ENCODE results near the gene LGI4. TPM values are rescaled to one million over a fixed set of nuclear protein-coding genes. Genes with fewer than 3 reads are reported as not detected.
A peak's percentile ranks its signal among the peaks of the same experiment; 100 is the strongest.

LGI4 gene
- total RNA-seq, 1 donor from 2014 or later, result 32.9 TPM

DNA sequence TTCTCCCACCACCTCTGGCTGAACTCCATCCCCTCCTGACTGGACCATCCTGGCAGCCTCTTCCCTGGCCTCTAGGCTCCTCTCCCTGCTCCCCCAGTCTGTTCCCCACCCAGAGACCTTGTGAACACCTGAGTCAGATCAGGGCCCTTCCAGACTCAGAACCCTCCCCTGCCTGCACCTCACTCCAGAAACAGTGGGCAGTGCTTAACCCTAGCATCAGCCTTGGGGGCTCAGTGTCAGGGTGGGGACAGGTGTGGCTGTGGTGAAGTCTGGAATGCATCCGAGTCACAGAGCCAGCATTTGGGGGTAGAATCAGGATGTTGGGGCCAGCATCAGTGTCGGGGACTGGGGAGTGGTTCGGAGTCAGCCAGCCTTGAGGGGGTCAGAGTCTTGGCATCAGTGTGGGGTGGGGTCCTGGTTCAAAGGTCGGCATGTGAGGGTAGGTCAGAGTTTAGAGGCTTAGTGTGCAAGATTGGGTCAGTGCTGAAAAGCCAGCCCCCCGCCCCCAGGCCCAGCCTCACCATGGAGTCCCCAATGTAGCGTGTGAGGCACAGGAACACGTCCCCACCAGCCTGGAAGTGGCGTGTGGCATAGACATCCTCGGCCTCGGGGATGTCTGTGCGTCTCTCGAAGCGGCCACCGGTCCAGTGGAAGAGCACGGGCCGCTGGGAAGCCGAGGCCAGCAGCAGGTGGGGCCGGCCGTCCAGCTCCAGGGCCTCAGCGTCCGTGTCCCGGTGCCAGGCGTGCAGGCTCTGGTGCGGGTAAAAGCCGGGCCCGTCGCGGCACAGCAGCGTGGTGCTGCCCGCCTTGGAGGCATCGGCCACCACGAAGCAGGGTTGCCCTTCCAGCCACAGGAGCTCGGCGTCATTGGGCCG is 8.9 kb downstream of the LGI4 start:
- intact Hi-C loops (cut with DNase I), result no loop called here
- TF ChIP-seq POLR2AphosphoS5 (IDR thresholded peaks at IDR 0.05; ENCODE audit: insufficient read depth in 1 of 2, low read depth in 1 of 2), result no peak
- no peak for TF ChIP-seq POLR2A (IDR thresholded peaks at IDR 0.05)
- TF ChIP-seq, protein P1, sequence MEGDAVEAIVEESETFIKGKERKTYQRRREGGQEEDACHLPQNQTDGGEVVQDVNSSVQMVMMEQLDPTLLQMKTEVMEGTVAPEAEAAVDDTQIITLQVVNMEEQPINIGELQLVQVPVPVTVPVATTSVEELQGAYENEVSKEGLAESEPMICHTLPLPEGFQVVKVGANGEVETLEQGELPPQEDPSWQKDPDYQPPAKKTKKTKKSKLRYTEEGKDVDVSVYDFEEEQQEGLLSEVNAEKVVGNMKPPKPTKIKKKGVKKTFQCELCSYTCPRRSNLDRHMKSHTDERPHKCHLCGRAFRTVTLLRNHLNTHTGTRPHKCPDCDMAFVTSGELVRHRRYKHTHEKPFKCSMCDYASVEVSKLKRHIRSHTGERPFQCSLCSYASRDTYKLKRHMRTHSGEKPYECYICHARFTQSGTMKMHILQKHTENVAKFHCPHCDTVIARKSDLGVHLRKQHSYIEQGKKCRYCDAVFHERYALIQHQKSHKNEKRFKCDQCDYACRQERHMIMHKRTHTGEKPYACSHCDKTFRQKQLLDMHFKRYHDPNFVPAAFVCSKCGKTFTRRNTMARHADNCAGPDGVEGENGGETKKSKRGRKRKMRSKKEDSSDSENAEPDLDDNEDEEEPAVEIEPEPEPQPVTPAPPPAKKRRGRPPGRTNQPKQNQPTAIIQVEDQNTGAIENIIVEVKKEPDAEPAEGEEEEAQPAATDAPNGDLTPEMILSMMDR (IDR thresholded peaks at IDR 0.05), result no peak
- Histone ChIP-seq H3K27ac (peak overlapping the region; percentile 94), H3K4me3 (peak overlapping the region in 1 of 2 donors; percentile 6), H3K4me1 (peaks cover 73% of the 10 kb centered on the region), H3K27me3 (no peaks in the 10 kb centered on the region), H3K9me3 (no peaks in the 10 kb centered on the region), H3K36me3 (no peaks in the 10 kb centered on the region)
- no peak for DNase-seq (ENCODE audit: extremely low spot score in 2 of 2)

DNA sequence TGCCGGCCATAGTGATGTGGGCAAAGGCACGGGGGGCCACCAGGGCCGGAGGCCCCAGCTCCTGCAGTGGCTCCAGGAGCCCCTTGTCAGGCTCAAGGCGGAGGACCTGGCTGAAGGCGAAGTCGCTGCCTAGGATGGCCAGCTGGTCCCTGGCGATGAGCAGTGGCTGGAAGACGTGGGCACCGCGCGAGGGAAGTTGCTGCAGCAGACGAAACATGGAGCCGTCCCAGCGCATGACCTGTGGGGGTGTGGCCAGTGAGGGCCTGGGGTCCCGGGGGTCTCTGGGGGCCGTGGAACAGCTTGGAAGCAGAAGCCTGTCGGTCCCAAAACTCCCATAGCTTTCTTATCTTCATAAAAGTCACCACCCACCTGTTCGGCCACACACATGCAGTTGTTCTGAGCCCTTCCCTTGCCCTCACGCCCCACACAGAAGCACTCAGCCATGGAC is 9.6 kb downstream of the LGI4 start:
- Histone ChIP-seq H3K4me1 (peaks cover 72% of the 10 kb centered on the region), H3K4me3 (peak overlapping the region in 1 of 2 donors; percentile 44), H3K9me3 (no peaks in the 10 kb centered on the region), H3K27me3 (no peaks in the 10 kb centered on the region), H3K27ac (peak overlapping the region; percentile 94), H3K36me3 (no peaks in the 10 kb centered on the region)
- intact Hi-C loops (cut with DNase I), result no loop called here
- no peak for DNase-seq (ENCODE audit: extremely low spot score in 2 of 2)
- TF ChIP-seq, protein P1 (IDR thresholded peaks at IDR 0.05), result no peak
- TF ChIP-seq POLR2AphosphoS5 (IDR thresholded peaks at IDR 0.05; ENCODE audit: insufficient read depth in 1 of 2, low read depth in 1 of 2) (no peak), POLR2A (IDR thresholded peaks at IDR 0.05) (no peak)

DNA sequence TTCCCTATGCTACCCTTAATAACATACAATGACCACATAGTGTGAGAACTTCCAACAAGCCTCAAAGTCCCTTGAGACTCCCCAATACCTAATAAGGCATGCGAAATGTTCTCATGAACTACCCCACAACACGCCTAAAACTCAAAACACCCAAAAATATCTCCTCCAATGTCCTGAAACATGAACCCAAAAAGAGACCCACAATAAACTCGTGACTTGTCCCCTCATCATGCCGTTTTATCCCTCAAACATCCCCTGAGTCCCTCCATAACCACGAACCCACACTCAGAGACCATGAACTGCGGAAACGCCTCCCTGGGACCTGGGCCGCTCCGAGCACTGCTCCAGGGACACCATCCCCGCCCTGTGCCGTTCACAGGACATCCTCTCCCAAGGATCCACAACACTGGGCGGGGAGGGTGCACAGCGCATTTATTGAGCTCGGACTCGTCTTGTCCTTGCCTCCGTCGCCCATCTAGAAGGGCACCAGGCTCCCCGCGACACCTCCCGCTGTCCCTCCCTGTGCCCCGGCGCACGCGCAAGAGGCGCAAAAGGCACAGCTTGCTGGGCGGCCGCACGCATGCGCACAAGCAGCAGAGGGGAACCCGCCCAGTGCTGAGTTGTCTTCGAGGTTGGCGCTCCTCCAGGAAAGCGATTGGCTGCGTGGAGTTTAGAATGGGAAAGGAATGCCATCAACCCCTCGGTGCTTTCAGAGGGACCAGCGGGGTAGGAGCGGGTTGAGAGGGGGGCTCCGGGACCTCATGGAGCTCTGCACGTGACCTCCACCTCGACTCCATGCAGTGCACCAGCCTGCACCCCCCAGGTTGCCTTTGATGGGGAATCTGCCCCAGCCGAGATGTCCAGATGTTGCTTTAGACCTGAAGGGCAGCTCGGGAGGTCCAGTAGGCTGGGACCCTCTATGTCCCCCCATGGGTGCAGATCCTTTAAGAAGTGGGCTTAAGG is 10.5 kb downstream of the LGI4 start:
- Histone ChIP-seq H3K4me1 (peaks cover 79% of the 10 kb centered on the region), H3K4me3 (peak overlapping the region; percentile 44 to 65), H3K9me3 (no peaks in the 10 kb centered on the region), H3K27me3 (no peaks in the 10 kb centered on the region), H3K27ac (peak overlapping the region; percentile 94), H3K36me3 (no peaks in the 10 kb centered on the region)
- DNase-seq (ENCODE audit: extremely low spot score in 2 of 2), result peak in 1 of 2 donors; percentile 97
- intact Hi-C loops (cut with DNase I), result no loop called here
- TF ChIP-seq, protein P1 (IDR thresholded peaks at IDR 0.05), result no peak
- TF ChIP-seq POLR2AphosphoS5 (IDR thresholded peaks at IDR 0.05; ENCODE audit: insufficient read depth in 1 of 2, low read depth in 1 of 2) (peak; percentile 100), POLR2A (IDR thresholded peaks at IDR 0.05) (peak; percentile 46 to 98)

DNA sequence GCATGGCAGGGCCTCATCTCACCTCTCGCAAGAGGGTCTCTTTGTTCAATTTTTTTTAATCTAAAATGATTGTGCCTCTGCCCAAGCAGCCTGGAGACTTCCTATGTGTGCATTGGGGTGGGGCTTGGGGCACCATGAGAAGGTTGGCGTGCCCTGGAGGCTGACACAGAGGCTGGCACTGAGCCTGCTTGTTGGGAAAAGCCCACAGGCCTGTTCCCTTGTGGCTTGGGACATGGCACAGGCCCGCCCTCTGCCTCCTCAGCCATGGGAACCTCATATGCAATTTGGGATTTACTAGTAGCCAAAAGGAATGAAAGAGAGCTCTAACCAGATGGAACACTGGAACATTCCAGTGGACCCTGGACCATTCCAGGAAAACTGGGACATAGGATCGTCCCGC is 11.3 kb downstream of the LGI4 start:
- H3K36me3 ChIP-seq, result no peaks in the 10 kb centered on the region
- peak overlapping the region; percentile 94 for H3K27ac ChIP-seq
- TF ChIP-seq, protein P1 (IDR thresholded peaks at IDR 0.05), result no peak
- TF ChIP-seq POLR2AphosphoS5 (IDR thresholded peaks at IDR 0.05; ENCODE audit: insufficient read depth in 1 of 2, low read depth in 1 of 2) (no peak), POLR2A (IDR thresholded peaks at IDR 0.05) (no peak)
- H3K4me1 ChIP-seq, result peaks cover 83% of the 10 kb centered on the region
- no peak for DNase-seq (ENCODE audit: extremely low spot score in 2 of 2)
- peak overlapping the region; percentile 44 to 65 for H3K4me3 ChIP-seq
- H3K9me3 ChIP-seq, result no peaks in the 10 kb centered on the region
- no peaks in the 10 kb centered on the region for H3K27me3 ChIP-seq
- intact Hi-C loops (cut with DNase I), result no loop called here

Data from vagina (tissue), 2 donors.